ENCODE measurements around the gene VDAC2.

VDAC2 gene

DNA sequence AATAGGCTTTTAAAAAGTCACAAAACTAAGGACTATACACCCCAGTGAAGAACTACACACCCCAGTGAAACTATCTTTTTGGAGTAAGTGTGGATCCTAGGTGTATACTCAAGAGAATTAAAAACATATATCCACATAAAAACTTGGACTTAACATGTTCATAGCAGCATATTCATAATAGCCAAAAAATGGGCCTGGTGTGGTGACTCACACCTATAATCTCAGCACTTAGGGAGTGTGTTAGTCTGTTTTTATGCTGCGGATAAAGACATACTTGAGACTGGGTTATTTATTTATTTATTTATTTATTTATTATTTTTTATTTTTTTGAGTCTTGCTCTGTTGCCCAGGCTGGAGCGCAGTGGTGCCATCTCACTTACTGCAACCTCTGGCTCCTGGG is 44.1 kb downstream of the VDAC2 start:
- Histone ChIP-seq H3K4me1 (ENCODE audit: control insufficient read depth, insufficient read depth, low read length, unreplicated experiment) (no peaks in the 10 kb centered on the region), H3K79me2 (ENCODE audit: control insufficient read depth, insufficient read depth, low read length, unreplicated experiment) (no peaks in the 10 kb centered on the region), H3K27me3 (ENCODE audit: insufficient read depth, low read length) (no peaks in the 10 kb centered on the region), H3K36me3 (ENCODE audit: insufficient read depth, low read length) (no peaks in the 10 kb centered on the region), H2AFZ (ENCODE audit: low read length, unreplicated experiment) (no peak overlapping the region), H3K4me3 (ENCODE audit: low read depth, low read length) (no peak overlapping the region), H3K27ac (ENCODE audit: low read depth, low read length) (no peak overlapping the region)

DNA sequence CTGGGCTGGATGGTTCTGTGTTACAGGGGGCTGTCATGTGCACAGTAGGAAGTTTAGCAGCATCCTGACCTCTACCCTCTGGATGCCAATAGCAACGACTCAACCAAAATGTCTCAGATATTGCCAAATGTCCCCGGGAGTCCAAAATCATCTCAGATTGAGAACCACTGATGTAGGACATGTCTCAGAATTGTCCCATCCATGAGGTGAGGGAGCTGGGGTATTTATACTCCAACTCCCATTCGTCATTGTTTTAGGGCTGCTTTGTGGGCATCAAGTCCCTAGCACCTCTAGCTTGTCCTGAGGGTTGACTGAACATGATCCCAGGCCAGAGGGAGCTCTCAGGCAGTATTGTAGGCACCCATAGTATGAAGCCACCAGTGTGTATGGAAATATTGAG is 50.4 kb downstream of the VDAC2 start:
- H2AFZ ChIP-seq (ENCODE audit: low read length, unreplicated experiment): no peak overlapping the region
- H3K36me3 ChIP-seq (ENCODE audit: insufficient read depth, low read length): no peaks in the 10 kb centered on the region
- H3K79me2 ChIP-seq (ENCODE audit: control insufficient read depth, insufficient read depth, low read length, unreplicated experiment): no peaks in the 10 kb centered on the region
- no peak overlapping the region for H3K27ac ChIP-seq (ENCODE audit: low read depth, low read length)
- H3K27me3 ChIP-seq (ENCODE audit: insufficient read depth, low read length): peaks cover 5% of the 10 kb centered on the region; the same call in 1 of the 2 replicates
- H3K4me3 ChIP-seq (ENCODE audit: low read depth, low read length): no peak overlapping the region
- no peaks in the 10 kb centered on the region for H3K4me1 ChIP-seq (ENCODE audit: control insufficient read depth, insufficient read depth, low read length, unreplicated experiment)

DNA sequence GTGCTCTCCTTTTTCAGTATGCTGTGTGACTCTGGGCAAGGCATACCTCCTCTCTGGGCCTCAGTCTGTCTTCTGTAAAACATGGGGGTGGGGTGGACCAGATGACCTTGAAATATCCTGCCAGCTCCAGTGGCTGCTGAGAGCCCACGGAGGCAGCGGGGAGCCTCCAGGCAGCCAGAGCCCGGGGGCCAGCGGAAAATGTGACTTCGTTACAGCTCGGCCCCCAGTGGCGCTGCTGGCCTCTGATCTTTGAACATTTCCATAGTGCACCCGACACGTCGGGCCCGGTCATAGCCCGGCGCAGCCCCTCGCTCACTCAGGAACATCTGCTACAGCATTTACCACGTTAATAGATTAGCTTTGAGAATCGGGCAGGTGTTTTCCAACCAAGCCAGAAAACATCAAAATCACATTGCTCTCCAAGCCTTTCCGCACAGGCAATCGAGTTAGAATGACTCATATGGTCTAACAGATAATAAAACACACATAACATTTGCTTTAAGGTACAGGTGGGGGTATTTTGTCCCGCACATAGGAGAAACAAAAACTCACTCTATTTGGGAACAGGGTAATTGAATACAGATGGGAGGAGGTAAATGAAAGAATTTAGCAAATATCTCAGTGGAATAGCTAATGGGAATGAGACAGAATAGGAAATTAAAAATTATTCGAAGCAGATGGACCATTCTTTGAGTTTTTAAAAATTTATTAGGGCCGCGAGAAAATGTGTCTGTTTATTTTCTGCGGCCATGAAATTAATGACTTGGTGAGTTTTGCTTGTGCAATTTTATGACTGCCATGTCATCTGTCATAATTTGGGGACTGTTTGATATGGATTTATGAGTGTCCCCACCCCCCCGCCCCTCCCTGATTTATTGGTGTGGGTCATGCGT is 51.5 kb downstream of the VDAC2 start:
- Histone ChIP-seq H3K4me1 (ENCODE audit: control insufficient read depth, insufficient read depth, low read length, unreplicated experiment) (no peaks in the 10 kb centered on the region), H3K36me3 (ENCODE audit: insufficient read depth, low read length) (no peaks in the 10 kb centered on the region), H3K4me3 (ENCODE audit: low read depth, low read length) (no peak overlapping the region), H3K27ac (ENCODE audit: low read depth, low read length) (no peak overlapping the region), H3K79me2 (ENCODE audit: control insufficient read depth, insufficient read depth, low read length, unreplicated experiment) (no peaks in the 10 kb centered on the region), H3K27me3 (ENCODE audit: insufficient read depth, low read length) (peaks cover 5% of the 10 kb centered on the region; the same call in 1 of the 2 replicates), H2AFZ (ENCODE audit: low read length, unreplicated experiment) (no peak overlapping the region)

DNA sequence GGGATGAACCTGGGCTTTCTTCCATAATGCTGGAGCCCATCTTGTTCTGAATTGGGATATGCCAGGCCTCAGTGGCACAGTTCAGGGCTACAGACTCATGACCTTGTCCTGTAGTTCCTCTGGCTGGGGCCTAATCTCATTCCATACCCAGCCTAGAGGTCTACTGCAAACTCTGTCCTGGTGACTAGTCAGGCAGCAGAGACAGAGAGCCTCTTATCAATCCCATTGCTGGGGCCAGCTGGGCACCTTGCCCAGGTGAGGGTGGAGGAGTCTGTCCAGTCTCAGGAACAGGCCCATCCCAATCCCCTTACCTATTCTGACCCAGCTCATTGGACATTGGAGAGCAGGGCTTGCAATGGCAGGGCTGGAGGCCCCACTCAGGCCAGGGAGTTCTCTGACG is 53.2 kb downstream of the VDAC2 start:
- H3K27me3 ChIP-seq (ENCODE audit: insufficient read depth, low read length): peaks cover 5% of the 10 kb centered on the region; the same call in 1 of the 2 replicates
- H2AFZ ChIP-seq (ENCODE audit: low read length, unreplicated experiment): no peak overlapping the region
- no peak overlapping the region for H3K27ac ChIP-seq (ENCODE audit: low read depth, low read length)
- H3K4me3 ChIP-seq (ENCODE audit: low read depth, low read length): no peak overlapping the region
- no peaks in the 10 kb centered on the region for H3K79me2 ChIP-seq (ENCODE audit: control insufficient read depth, insufficient read depth, low read length, unreplicated experiment)
- H3K36me3 ChIP-seq (ENCODE audit: insufficient read depth, low read length): no peaks in the 10 kb centered on the region
- H3K4me1 ChIP-seq (ENCODE audit: control insufficient read depth, insufficient read depth, low read length, unreplicated experiment): no peaks in the 10 kb centered on the region

DNA sequence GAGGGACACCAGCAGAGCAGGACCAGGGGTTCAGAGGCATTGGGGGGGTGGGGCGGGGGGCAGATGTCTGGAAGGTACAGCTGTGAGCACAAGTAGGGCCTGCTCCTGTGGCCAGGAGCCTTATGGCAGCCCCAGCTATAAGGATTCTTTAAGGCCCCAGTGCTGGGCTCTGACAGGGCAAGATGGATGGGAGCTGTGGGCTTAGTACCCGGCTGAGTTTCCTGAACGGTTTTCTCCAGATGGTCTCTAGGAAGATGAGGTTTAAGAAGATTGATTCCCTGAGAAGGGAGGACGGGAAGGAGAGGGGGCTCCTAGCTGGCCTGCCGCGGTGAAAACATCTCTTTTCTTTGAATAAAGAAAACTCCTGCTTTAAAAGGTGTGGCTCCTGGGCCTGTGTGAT is 55.3 kb downstream of the VDAC2 start:
- Histone ChIP-seq H3K27me3 (ENCODE audit: insufficient read depth, low read length) (peaks cover 5% of the 10 kb centered on the region; the same call in 1 of the 2 replicates), H2AFZ (ENCODE audit: low read length, unreplicated experiment) (no peak overlapping the region), H3K36me3 (ENCODE audit: insufficient read depth, low read length) (no peaks in the 10 kb centered on the region), H3K4me1 (ENCODE audit: control insufficient read depth, insufficient read depth, low read length, unreplicated experiment) (no peaks in the 10 kb centered on the region), H3K4me3 (ENCODE audit: low read depth, low read length) (no peak overlapping the region), H3K27ac (ENCODE audit: low read depth, low read length) (no peak overlapping the region), H3K79me2 (ENCODE audit: control insufficient read depth, insufficient read depth, low read length, unreplicated experiment) (no peaks in the 10 kb centered on the region)

DNA sequence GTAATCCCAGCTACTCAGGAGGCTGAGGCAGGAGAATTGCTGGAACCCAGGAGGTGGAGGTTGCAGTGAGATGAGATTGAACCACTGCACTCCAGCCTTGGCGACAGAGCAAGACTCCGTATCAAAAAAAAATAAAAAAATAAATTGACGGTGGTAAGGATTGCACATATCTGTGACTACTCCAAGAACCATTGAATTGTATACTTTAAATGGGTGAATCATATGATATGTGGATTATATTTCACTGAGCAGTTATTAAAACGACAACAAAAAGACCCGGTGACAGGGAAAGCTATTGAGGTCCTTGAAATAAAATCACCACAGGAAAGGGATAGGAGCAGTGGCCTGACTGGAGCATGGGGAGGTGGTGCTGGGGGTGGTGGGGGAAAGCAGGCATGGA is 56.3 kb downstream of the VDAC2 start:
- H3K79me2 ChIP-seq (ENCODE audit: control insufficient read depth, insufficient read depth, low read length, unreplicated experiment): no peaks in the 10 kb centered on the region
- no peak overlapping the region for H3K4me3 ChIP-seq (ENCODE audit: low read depth, low read length)
- no peaks in the 10 kb centered on the region for H3K36me3 ChIP-seq (ENCODE audit: insufficient read depth, low read length)
- H3K4me1 ChIP-seq (ENCODE audit: control insufficient read depth, insufficient read depth, low read length, unreplicated experiment): no peaks in the 10 kb centered on the region
- H3K27ac ChIP-seq (ENCODE audit: low read depth, low read length): no peak overlapping the region
- H3K27me3 ChIP-seq (ENCODE audit: insufficient read depth, low read length): no peaks in the 10 kb centered on the region
- no peak overlapping the region for H2AFZ ChIP-seq (ENCODE audit: low read length, unreplicated experiment)

DNA sequence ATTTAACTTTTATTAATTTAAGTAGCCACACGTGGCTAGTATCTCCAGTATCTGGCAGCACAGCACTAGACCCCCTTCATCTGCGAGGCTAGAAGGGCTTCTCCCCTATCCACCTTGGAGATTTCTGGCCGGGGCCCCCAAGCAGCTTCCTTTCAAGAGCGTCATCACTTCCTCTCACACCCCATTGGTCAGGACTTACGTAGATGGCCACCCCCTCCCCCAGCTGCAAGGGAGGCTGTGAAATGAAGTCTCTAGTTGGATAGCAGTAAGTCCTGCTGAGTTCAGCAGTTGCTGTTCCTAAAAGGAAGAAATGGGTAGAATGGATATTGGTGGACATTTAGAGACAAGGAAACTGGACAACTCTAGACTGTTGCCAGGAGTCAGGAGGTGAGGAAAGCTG is 59.0 kb downstream of the VDAC2 start:
- Histone ChIP-seq H3K27me3 (ENCODE audit: insufficient read depth, low read length) (no peaks in the 10 kb centered on the region), H3K4me3 (ENCODE audit: low read depth, low read length) (no peak overlapping the region), H3K4me1 (ENCODE audit: control insufficient read depth, insufficient read depth, low read length, unreplicated experiment) (no peaks in the 10 kb centered on the region), H3K79me2 (ENCODE audit: control insufficient read depth, insufficient read depth, low read length, unreplicated experiment) (no peaks in the 10 kb centered on the region), H3K36me3 (ENCODE audit: insufficient read depth, low read length) (no peaks in the 10 kb centered on the region), H3K27ac (ENCODE audit: low read depth, low read length) (no peak overlapping the region), H2AFZ (ENCODE audit: low read length, unreplicated experiment) (no peak overlapping the region)

DNA sequence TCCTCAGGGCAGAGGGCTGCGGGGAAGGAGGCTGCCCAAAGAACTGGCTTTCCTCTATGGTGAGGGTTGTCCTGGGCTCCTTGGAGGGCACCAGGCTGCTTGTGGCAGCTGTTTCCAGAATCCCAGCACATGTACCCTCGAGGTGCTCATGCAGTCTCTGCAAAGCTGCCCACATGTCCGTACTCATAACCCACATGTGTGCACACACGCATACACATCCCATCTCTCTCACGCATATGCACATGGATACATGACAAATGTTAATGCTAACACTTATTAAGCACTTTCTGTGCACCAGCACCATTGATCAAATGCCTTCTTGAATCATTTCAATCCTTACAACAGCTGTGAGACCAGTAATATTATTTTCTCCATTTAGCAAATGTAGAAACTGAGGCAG is 61.5 kb downstream of the VDAC2 start:
- no peaks in the 10 kb centered on the region for H3K27me3 ChIP-seq (ENCODE audit: insufficient read depth, low read length)
- H3K27ac ChIP-seq (ENCODE audit: low read depth, low read length): no peak overlapping the region
- no peaks in the 10 kb centered on the region for H3K79me2 ChIP-seq (ENCODE audit: control insufficient read depth, insufficient read depth, low read length, unreplicated experiment)
- no peak overlapping the region for H2AFZ ChIP-seq (ENCODE audit: low read length, unreplicated experiment)
- H3K4me1 ChIP-seq (ENCODE audit: control insufficient read depth, insufficient read depth, low read length, unreplicated experiment): no peaks in the 10 kb centered on the region
- no peaks in the 10 kb centered on the region for H3K36me3 ChIP-seq (ENCODE audit: insufficient read depth, low read length)
- no peak overlapping the region for H3K4me3 ChIP-seq (ENCODE audit: low read depth, low read length)

DNA sequence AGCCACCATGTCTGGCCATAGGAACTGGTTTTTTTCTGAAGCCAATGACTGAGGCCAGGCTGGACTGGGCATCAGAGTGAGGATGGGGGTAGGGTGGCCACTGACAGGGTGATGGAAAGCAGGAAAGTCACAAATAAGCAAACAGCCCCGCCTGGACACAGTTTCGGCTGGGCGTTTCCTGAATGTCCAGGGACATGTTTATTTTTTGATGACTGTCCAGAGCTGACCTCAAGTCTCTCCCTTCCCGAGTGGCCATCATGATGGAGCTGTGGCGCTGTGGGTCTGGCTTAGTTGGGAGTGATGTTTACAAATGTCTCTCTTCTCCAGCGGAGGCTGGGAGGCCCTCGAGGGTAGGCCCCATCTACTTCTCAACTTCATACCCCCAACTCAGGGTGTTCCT is 62.3 kb downstream of the VDAC2 start:
- H3K79me2 ChIP-seq (ENCODE audit: control insufficient read depth, insufficient read depth, low read length, unreplicated experiment): no peaks in the 10 kb centered on the region
- H2AFZ ChIP-seq (ENCODE audit: low read length, unreplicated experiment): no peak overlapping the region
- H3K27me3 ChIP-seq (ENCODE audit: insufficient read depth, low read length): no peaks in the 10 kb centered on the region
- H3K36me3 ChIP-seq (ENCODE audit: insufficient read depth, low read length): no peaks in the 10 kb centered on the region
- no peaks in the 10 kb centered on the region for H3K4me1 ChIP-seq (ENCODE audit: control insufficient read depth, insufficient read depth, low read length, unreplicated experiment)
- no peak overlapping the region for H3K27ac ChIP-seq (ENCODE audit: low read depth, low read length)
- no peak overlapping the region for H3K4me3 ChIP-seq (ENCODE audit: low read depth, low read length)

DNA sequence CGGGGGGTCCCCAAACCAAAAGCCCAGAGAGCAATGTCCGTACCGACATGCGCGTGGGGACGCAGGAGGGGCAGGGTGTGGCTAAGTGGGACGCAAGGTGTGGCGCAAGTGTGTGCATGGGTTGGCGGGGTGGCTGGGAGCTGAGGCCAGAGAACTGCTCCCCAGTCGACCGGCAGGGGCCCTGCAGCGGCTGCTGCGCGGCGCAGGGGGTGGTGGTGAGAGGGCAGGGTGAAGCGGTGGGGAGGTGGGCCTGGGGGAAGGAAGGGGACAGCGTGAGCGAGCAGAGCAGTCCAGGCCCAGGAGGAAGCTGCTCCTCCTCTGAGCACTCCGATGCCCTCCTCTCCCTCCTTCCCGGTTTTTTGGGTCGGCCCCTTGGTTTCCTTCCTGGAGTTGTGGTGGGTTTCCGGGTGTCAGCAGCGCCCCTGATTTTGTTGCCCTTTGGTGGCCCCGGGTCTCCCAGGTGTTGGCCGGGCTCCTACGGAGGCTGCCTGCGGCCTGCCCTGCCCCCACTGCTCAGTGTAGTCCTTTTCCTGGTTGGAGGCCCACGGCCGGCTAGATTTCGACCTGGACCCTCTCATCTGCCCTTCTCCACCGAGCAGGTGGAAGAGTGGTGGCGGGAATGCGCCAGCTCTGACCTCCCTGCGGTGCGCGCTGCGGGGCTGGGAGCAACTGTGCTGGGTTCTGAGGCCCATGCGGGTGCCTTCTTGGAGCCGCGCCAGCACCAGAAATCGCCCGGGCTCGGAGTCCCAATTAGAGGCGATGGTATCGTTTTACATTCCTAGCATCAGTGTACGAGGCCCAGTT is 65.7 kb downstream of the VDAC2 start:
- H3K4me3 ChIP-seq (ENCODE audit: low read depth, low read length): no peak overlapping the region
- H3K27ac ChIP-seq (ENCODE audit: low read depth, low read length): no peak overlapping the region
- H3K79me2 ChIP-seq (ENCODE audit: control insufficient read depth, insufficient read depth, low read length, unreplicated experiment): no peaks in the 10 kb centered on the region
- no peaks in the 10 kb centered on the region for H3K4me1 ChIP-seq (ENCODE audit: control insufficient read depth, insufficient read depth, low read length, unreplicated experiment)
- H3K27me3 ChIP-seq (ENCODE audit: insufficient read depth, low read length): peaks cover 12% of the 10 kb centered on the region
- no peak overlapping the region for H2AFZ ChIP-seq (ENCODE audit: low read length, unreplicated experiment)
- no peaks in the 10 kb centered on the region for H3K36me3 ChIP-seq (ENCODE audit: insufficient read depth, low read length)

DNA sequence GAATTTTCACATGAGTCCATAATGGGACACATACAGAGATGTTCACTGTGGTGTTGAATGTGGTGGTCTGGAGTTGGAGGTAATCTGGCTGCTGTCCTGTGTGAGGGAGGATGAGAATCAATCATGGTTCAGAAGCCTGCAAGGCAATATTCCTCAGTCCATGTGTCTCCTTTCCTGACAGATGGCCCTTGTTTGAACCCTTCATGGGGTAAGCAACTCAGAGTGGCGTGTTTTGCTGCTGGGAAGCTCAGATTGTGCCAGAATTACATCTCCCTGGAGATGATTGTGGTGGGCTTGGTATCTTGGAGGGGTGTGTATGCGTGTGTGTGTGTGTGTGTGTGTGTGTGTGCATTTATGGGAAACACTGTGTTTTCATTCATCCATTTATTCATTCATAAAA is 69.6 kb downstream of the VDAC2 start:
- Histone ChIP-seq H3K27ac (ENCODE audit: low read depth, low read length) (no peak overlapping the region), H3K27me3 (ENCODE audit: insufficient read depth, low read length) (peaks cover 43% of the 10 kb centered on the region), H3K4me1 (ENCODE audit: control insufficient read depth, insufficient read depth, low read length, unreplicated experiment) (no peaks in the 10 kb centered on the region), H3K79me2 (ENCODE audit: control insufficient read depth, insufficient read depth, low read length, unreplicated experiment) (no peaks in the 10 kb centered on the region), H3K36me3 (ENCODE audit: insufficient read depth, low read length) (no peaks in the 10 kb centered on the region), H2AFZ (ENCODE audit: low read length, unreplicated experiment) (no peak overlapping the region), H3K4me3 (ENCODE audit: low read depth, low read length) (no peak overlapping the region)

Data from ACC112 (cell line).